ENCODE measurements around the gene WASHC4. TPM values are rescaled to one million over a fixed set of nuclear protein-coding genes. Genes with fewer than 3 reads are reported as not detected.
A peak's percentile ranks its signal among the peaks of the same experiment; 100 is the strongest.
"Not testable (repeated sequence)": the region's sequence is repeated elsewhere in the genome, so short reads cannot be mapped to it uniquely, and the experiment has no call there.

WASHC4 gene
- polyA plus RNA-seq, 4 donors, result 11.7 to 65.2 (median 13.7) TPM

DNA sequence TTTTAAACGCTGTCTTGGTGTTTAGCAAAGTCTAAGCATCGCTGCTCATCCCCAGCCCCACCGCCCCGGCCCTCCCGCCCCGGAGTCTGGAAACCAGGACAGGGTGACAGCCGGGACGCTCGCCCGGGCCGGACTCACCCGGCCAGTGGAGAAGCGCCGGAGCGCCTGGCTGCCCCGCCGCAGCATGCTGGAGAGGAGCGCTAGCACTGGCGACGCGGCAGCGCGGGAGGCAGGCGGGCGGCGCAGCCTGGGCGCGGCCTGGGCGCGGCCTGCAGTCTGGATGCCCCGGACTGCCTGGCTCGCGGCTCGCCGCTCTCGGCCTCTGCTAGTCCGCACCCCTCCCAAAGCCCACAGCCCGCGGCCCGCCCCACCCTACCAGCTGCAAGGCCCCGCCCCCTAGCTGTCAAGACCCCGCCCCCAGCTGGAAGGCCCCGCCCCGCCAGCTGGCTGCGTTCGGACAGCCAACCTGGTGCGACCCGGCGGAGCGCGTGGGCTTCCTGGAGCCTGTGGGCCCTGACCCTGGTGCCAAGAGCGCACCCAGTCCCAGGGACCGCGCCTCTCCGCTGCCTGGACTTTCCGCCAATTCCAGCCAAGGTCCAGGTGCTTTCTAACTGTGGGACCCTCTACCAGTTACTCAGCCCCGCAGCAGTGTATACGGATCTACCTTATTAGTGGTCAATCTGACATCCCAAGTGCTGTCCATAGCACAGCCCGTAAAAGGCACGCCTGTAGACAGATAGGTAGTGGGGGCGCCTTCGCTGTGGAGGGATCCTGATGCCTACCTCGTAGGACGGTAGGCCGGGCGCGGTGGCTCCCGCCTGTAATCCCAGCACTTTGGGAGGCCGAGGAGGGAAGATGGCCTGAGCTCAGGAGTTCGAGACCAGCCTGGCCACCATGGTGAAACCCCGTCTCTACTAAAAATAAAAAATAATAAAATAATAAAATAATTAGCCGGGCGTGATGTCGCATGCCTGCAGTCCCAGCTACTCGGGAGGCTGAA lies 23.0 kb upstream of the WASHC4 start, which contains the start of gene ALDH1L2:
Gene ALDH1L2, minus strand, starts transcription at position 208 of the 1,000 bp plus-strand sequence. Its CDS starts 22 bp downstream, at position 186.
- FAIRE-seq, result no peak
- peak; percentile 51 to 66 for DNase-seq
- H3K4me3 ChIP-seq (ENCODE audit: low read depth in 1 of 3, low read length in 3 of 3), result peak within 1 kb of the TSS in 2 of 3 donors; percentile 10 to 45
- H3K36me3 ChIP-seq (ENCODE audit: control insufficient read depth in 3 of 3, insufficient read depth in 2 of 3, low read depth in 1 of 3, low read length in 3 of 3), result no peaks in the 10 kb centered on the region
- H3K9me3 ChIP-seq (ENCODE audit: control insufficient read depth in 2 of 2, insufficient read depth in 1 of 2, low read depth in 1 of 2, low read length in 1 of 2), result no peaks in the 10 kb centered on the region
- H3K27me3 ChIP-seq (ENCODE audit: control insufficient read depth in 3 of 3, insufficient read depth in 3 of 3, low read length in 3 of 3), result peaks cover 0 to 21% (median 0%) of the 10 kb centered on the region in 3 donors
- WGBS, 3 donors, result 24 to 37% (median 25%) methylated on average over 51 to 75 of the region's 75 CpGs
- peaks cover 0 to 4% (median 0%) of the 10 kb centered on the region in 3 donors for H3K4me1 ChIP-seq (ENCODE audit: control insufficient read depth in 3 of 3, insufficient read depth in 2 of 3, low read depth in 1 of 3, low read length in 2 of 3)
- peak within 1 kb of the TSS in 1 of 3 donors; percentile 73 for H3K27ac ChIP-seq (ENCODE audit: low read depth in 1 of 3, low read length in 2 of 3)

DNA sequence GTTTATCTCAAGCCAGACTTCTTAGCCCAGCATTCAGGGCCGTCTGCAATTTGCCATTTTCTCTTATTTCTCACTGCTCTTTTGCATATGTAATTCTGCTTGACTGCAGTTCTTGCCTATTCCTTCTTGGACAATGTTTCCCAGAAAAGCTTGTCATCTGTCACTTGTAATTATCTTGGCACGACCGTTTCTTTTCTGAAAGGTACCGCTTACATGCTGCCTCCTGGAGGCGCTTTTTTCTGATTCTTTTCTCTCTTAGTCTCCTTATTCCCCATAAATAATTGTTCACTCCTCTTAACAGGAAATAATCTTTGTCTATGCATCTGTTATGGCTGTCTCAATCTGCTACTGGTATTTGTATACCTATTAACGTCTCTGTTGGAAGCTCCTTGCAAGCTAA lies 22.0 kb upstream of the WASHC4 start:
- Histone ChIP-seq H3K27ac (ENCODE audit: low read depth in 1 of 3, low read length in 2 of 3) (no peak overlapping the region), H3K4me1 (ENCODE audit: control insufficient read depth in 3 of 3, insufficient read depth in 2 of 3, low read depth in 1 of 3, low read length in 2 of 3) (peaks cover 0 to 4% (median 0%) of the 10 kb centered on the region in 3 donors), H3K4me3 (ENCODE audit: low read depth in 1 of 3, low read length in 3 of 3) (no peak overlapping the region), H3K36me3 (ENCODE audit: control insufficient read depth in 3 of 3, insufficient read depth in 2 of 3, low read depth in 1 of 3, low read length in 3 of 3) (no peaks in the 10 kb centered on the region), H3K27me3 (ENCODE audit: control insufficient read depth in 3 of 3, insufficient read depth in 3 of 3, low read length in 3 of 3) (peaks cover 0 to 21% (median 0%) of the 10 kb centered on the region in 3 donors), H3K9me3 (ENCODE audit: control insufficient read depth in 2 of 2, insufficient read depth in 1 of 2, low read depth in 1 of 2, low read length in 1 of 2) (no peaks in the 10 kb centered on the region)
- WGBS, 3 donors, result 74 to 82% (median 77%) methylated on average over 6 of the region's 6 CpGs
- DNase-seq (no peak), FAIRE-seq (no peak)

DNA sequence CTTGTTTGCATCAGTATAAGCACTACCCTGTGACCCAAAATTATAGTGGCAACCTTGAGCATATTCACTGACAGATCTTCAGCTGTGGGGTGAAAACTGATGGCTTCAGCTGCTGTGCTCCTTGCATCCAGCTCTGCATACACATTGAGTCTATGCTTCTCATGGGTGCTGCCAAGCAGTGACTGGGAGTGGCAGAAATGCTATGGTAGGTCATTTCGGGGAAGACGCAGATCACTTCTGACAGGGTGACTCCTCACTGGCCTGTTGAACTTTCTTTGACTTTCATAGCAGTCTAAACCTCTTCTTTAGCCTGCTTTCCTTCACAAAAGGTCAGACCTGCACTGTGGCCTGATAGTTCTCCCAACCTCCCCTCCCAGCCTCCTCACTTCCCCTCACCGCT lies 17.7 kb upstream of the WASHC4 start:
- DNase-seq, result no peak
- peaks cover 0 to 2% (median 0%) of the 10 kb centered on the region in 3 donors for H3K27me3 ChIP-seq (ENCODE audit: control insufficient read depth in 3 of 3, insufficient read depth in 3 of 3, low read length in 3 of 3)
- H3K27ac ChIP-seq (ENCODE audit: low read depth in 1 of 3, low read length in 2 of 3), result no peak overlapping the region
- peaks cover 0 to 5% of the 10 kb centered on the region in 2 donors for H3K9me3 ChIP-seq (ENCODE audit: control insufficient read depth in 2 of 2, insufficient read depth in 1 of 2, low read depth in 1 of 2, low read length in 1 of 2)
- FAIRE-seq, result no peak
- no peaks in the 10 kb centered on the region for H3K36me3 ChIP-seq (ENCODE audit: control insufficient read depth in 3 of 3, insufficient read depth in 2 of 3, low read depth in 1 of 3, low read length in 3 of 3)
- 85 to 94% (median 92%) methylated on average over 3 of the region's 3 CpGs for whole genome bisulfite sequencing, 3 donors
- H3K4me1 ChIP-seq (ENCODE audit: control insufficient read depth in 3 of 3, insufficient read depth in 2 of 3, low read depth in 1 of 3, low read length in 2 of 3), result no peaks in the 10 kb centered on the region
- no peak overlapping the region for H3K4me3 ChIP-seq (ENCODE audit: low read depth in 1 of 3, low read length in 3 of 3)

DNA sequence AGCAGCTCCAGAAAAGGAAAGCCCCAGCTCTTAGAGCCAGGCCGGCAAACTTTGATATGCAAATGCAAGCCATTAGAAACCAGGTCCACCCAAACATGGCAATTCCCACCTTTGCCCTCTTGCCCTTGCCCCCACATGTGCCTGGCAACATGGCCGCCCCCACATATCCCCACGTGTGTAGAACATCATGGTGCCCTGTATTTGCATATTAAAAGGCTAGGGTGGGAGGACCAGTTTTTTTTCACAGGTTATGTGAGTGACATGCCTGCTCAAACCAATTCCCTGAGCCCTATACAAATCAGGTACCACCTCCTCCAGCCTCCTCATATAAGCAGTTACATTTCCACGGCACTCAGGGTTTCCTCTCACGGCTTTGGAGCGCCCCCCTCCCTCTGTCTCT lies 17.2 kb upstream of the WASHC4 start:
- DNase-seq, result no peak
- WGBS, 3 donors, result 60 to 73% (median 71%) methylated on average over 6 of the region's 6 CpGs
- no peak for FAIRE-seq
- Histone ChIP-seq H3K4me3 (ENCODE audit: low read depth in 1 of 3, low read length in 3 of 3) (no peak overlapping the region), H3K27ac (ENCODE audit: low read depth in 1 of 3, low read length in 2 of 3) (no peak overlapping the region), H3K27me3 (ENCODE audit: control insufficient read depth in 3 of 3, insufficient read depth in 3 of 3, low read length in 3 of 3) (no peaks in the 10 kb centered on the region), H3K36me3 (ENCODE audit: control insufficient read depth in 3 of 3, insufficient read depth in 2 of 3, low read depth in 1 of 3, low read length in 3 of 3) (no peaks in the 10 kb centered on the region), H3K9me3 (ENCODE audit: control insufficient read depth in 2 of 2, insufficient read depth in 1 of 2, low read depth in 1 of 2, low read length in 1 of 2) (peaks cover 0 to 9% of the 10 kb centered on the region in 2 donors), H3K4me1 (ENCODE audit: control insufficient read depth in 3 of 3, insufficient read depth in 2 of 3, low read depth in 1 of 3, low read length in 2 of 3) (no peaks in the 10 kb centered on the region)

DNA sequence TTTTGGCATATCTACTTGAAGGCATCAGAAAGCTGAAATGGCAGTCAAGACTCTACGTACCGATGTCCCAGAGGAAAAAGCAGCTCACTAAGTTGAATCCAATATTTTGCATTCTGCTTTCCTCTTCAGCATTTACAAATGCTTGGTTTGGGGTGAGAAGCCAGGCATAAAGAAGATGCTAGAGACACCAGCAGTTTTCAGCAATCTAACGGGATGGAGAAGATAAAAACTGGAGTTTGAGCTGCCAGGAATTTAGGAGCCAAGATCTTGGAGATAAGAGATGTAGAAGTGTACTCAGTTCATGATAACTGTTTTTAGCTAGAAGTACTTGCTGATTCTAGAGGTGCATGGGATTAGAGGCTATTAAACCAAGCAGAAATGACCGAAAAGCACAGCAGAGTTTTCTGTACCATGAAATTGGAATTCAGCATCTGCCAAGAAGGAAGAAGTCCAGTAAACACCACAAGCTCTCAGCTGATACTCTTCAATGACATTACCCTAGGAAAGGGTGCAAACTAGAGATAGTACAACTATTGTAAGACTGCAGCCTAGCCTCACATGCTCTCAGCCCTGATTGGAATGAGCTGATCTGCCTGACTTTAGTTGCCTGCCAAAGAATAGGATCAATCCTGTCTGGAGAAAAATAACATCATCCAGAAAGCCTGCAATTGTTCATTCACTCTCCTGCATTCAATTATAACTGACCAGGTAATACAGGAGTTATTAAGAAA lies 15.9 kb upstream of the WASHC4 start:
- 50 to 70% (median 63%) methylated on average over 4 of the region's 4 CpGs for WGBS, 3 donors
- DNase-seq (no peak), FAIRE-seq (no peak)
- Histone ChIP-seq H3K9me3 (ENCODE audit: control insufficient read depth in 2 of 2, insufficient read depth in 1 of 2, low read depth in 1 of 2, low read length in 1 of 2) (peaks cover 0 to 16% of the 10 kb centered on the region in 2 donors), H3K27me3 (ENCODE audit: control insufficient read depth in 3 of 3, insufficient read depth in 3 of 3, low read length in 3 of 3) (no peaks in the 10 kb centered on the region), H3K27ac (ENCODE audit: low read depth in 1 of 3, low read length in 2 of 3) (no peak overlapping the region), H3K4me1 (ENCODE audit: control insufficient read depth in 3 of 3, insufficient read depth in 2 of 3, low read depth in 1 of 3, low read length in 2 of 3) (no peaks in the 10 kb centered on the region), H3K36me3 (ENCODE audit: control insufficient read depth in 3 of 3, insufficient read depth in 2 of 3, low read depth in 1 of 3, low read length in 3 of 3) (no peaks in the 10 kb centered on the region), H3K4me3 (ENCODE audit: low read depth in 1 of 3, low read length in 3 of 3) (no peak overlapping the region)

DNA sequence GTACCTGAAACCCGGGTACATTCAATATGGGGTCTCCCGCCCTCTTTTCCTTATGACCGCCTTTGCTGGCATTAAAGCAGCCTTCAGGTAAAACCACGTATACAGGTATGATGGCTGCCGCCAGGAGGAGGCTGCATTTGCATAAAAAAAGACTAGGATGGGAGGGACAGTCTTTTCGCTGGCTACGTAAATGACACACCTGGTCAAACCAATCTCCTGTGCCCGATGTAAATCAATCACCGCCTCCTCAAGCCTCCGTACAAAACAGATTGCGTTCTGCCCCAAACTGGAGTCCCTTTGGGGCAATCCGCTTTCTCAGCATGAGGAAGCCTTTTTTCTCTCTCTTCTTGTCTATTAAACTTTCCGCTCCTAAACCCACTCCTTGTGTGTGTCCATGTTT lies 15.2 kb upstream of the WASHC4 start:
- Histone ChIP-seq H3K27me3 (ENCODE audit: control insufficient read depth in 3 of 3, insufficient read depth in 3 of 3, low read length in 3 of 3) (no peaks in the 10 kb centered on the region), H3K27ac (ENCODE audit: low read depth in 1 of 3, low read length in 2 of 3) (no peak overlapping the region), H3K4me1 (ENCODE audit: control insufficient read depth in 3 of 3, insufficient read depth in 2 of 3, low read depth in 1 of 3, low read length in 2 of 3) (no peaks in the 10 kb centered on the region), H3K4me3 (ENCODE audit: low read depth in 1 of 3, low read length in 3 of 3) (no peak overlapping the region), H3K9me3 (ENCODE audit: control insufficient read depth in 2 of 2, insufficient read depth in 1 of 2, low read depth in 1 of 2, low read length in 1 of 2) (peaks cover 0 to 20% of the 10 kb centered on the region in 2 donors), H3K36me3 (ENCODE audit: control insufficient read depth in 3 of 3, insufficient read depth in 2 of 3, low read depth in 1 of 3, low read length in 3 of 3) (no peaks in the 10 kb centered on the region)
- DNase-seq, result peak; percentile 38 to 46
- 38 to 44% (median 41%) methylated on average over 13 of the region's 13 CpGs for WGBS, 3 donors
- no peak for FAIRE-seq

DNA sequence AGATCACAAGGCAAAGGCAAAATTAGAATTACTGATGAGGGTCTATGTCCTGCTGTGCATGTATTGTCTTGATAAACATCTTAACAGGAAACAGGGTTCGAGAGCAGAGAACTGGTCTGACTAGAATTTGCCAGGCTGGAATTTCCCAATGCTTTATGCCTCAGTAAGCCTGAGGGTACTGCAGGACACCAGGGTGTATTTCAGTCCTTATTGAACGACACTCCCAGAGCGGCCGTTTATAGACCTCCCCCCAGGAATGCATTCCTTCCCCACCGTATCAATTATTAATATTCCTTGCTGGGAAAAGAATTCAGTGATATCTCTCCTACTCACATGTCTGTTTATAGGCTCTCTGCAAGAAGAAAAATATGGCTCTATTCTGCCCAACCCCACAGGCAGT lies 12.2 kb upstream of the WASHC4 start:
- not testable (repeated sequence) for DNase-seq; H3K4me3 ChIP-seq (ENCODE audit: low read depth in 1 of 3, low read length in 3 of 3); H3K27ac ChIP-seq (ENCODE audit: low read depth in 1 of 3, low read length in 2 of 3); H3K36me3 ChIP-seq (ENCODE audit: control insufficient read depth in 3 of 3, insufficient read depth in 2 of 3, low read depth in 1 of 3, low read length in 3 of 3); FAIRE-seq; H3K4me1 ChIP-seq (ENCODE audit: control insufficient read depth in 3 of 3, insufficient read depth in 2 of 3, low read depth in 1 of 3, low read length in 2 of 3); H3K27me3 ChIP-seq (ENCODE audit: control insufficient read depth in 3 of 3, insufficient read depth in 3 of 3, low read length in 3 of 3)
- H3K9me3 ChIP-seq (ENCODE audit: control insufficient read depth in 2 of 2, insufficient read depth in 1 of 2, low read depth in 1 of 2, low read length in 1 of 2), result peaks cover 0 to 20% of the 10 kb centered on the region in 2 donors
- WGBS, 3 donors, result 87 to 93% (median 89%) methylated on average over 5 of the region's 5 CpGs

DNA sequence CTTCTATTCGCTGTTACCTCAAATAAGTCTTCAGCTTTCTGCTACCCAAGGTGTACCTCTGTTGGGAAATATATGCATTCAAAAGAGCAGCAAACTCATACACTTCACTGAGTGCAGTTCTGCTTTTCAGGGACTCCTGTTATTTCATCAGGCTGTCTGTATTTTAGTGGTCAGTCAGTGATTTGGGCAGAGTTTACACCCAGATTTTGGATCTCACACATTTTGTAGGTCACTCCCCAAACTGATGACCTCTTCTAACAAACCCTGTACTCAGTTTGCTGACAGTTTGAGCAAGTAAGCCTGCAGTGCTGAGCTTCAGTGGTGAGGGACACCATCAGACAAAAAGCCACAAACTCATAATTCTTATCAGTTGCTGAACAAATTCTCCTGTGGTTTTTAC lies 8.2 kb upstream of the WASHC4 start:
- DNase-seq (no peak), FAIRE-seq (no peak)
- H3K36me3 ChIP-seq (ENCODE audit: control insufficient read depth in 3 of 3, insufficient read depth in 2 of 3, low read depth in 1 of 3, low read length in 3 of 3), result no peaks in the 10 kb centered on the region
- no peaks in the 10 kb centered on the region for H3K27me3 ChIP-seq (ENCODE audit: control insufficient read depth in 3 of 3, insufficient read depth in 3 of 3, low read length in 3 of 3)
- H3K9me3 ChIP-seq (ENCODE audit: control insufficient read depth in 2 of 2, insufficient read depth in 1 of 2, low read depth in 1 of 2, low read length in 1 of 2), result peaks cover 0 to 18% of the 10 kb centered on the region in 2 donors
- H3K4me3 ChIP-seq (ENCODE audit: low read depth in 1 of 3, low read length in 3 of 3), result no peak overlapping the region
- WGBS, 3 donors, result 69 to 91% (median 84%) methylated on average over 1 of the region's 1 CpG
- H3K4me1 ChIP-seq (ENCODE audit: control insufficient read depth in 3 of 3, insufficient read depth in 2 of 3, low read depth in 1 of 3, low read length in 2 of 3), result no peaks in the 10 kb centered on the region
- no peak overlapping the region for H3K27ac ChIP-seq (ENCODE audit: low read depth in 1 of 3, low read length in 2 of 3)

Data from small intestine (tissue), 7 donors.